Measurements from ENCODE around the gene CLDN20. TPM values are rescaled to one million over a fixed set of nuclear protein-coding genes. Genes with fewer than 3 reads are reported as not detected.
A peak's percentile ranks its signal among the peaks of the same experiment; 100 is the strongest.

The CLDN20 gene
- total and polyA plus RNA-seq, 10 of the 15 experiments (the other 5 are each of a cell fraction or from before 2014, with no cell fraction given), result 0.13 to 0.23 TPM; not detected in 8

GRCh38 chr6:155314092-155314772, 50.4 kb downstream of the CLDN20 start, which contains the start of gene TFB1M (continued):
- TF ChIP-seq, protein P1, sequence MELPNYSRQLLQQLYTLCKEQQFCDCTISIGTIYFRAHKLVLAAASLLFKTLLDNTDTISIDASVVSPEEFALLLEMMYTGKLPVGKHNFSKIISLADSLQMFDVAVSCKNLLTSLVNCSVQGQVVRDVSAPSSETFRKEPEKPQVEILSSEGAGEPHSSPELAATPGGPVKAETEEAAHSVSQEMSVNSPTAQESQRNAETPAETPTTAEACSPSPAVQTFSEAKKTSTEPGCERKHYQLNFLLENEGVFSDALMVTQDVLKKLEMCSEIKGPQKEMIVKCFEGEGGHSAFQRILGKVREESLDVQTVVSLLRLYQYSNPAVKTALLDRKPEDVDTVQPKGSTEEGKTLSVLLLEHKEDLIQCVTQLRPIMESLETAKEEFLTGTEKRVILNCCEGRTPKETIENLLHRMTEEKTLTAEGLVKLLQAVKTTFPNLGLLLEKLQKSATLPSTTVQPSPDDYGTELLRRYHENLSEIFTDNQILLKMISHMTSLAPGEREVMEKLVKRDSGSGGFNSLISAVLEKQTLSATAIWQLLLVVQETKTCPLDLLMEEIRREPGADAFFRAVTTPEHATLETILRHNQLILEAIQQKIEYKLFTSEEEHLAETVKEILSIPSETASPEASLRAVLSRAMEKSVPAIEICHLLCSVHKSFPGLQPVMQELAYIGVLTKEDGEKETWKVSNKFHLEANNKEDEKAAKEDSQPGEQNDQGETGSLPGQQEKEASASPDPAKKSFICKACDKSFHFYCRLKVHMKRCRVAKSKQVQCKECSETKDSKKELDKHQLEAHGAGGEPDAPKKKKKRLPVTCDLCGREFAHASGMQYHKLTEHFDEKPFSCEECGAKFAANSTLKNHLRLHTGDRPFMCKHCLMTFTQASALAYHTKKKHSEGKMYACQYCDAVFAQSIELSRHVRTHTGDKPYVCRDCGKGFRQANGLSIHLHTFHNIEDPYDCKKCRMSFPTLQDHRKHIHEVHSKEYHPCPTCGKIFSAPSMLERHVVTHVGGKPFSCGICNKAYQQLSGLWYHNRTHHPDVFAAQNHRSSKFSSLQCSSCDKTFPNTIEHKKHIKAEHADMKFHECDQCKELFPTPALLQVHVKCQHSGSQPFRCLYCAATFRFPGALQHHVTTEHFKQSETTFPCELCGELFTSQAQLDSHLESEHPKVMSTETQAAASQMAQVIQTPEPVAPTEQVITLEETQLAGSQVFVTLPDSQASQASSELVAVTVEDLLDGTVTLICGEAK (IDR thresholded peaks at IDR 0.05; ENCODE audit: borderline replicate concordance), result peak; percentile 87; the same call in 1 of the 2 replicates
- peak; percentile 80; the same call in 1 of the 2 replicates for TF ChIP-seq SMAD5 (IDR thresholded peaks at IDR 0.05; ENCODE audit: low read depth)
- no peak for TF ChIP-seq ZBTB33 (IDR thresholded peaks at IDR 0.05)
- peak; percentile 83; the same call in 1 of the 2 replicates for TF ChIP-seq CREB1 (IDR thresholded peaks at IDR 0.05; ENCODE audit: low read depth)
- TF ChIP-seq, protein P2, sequence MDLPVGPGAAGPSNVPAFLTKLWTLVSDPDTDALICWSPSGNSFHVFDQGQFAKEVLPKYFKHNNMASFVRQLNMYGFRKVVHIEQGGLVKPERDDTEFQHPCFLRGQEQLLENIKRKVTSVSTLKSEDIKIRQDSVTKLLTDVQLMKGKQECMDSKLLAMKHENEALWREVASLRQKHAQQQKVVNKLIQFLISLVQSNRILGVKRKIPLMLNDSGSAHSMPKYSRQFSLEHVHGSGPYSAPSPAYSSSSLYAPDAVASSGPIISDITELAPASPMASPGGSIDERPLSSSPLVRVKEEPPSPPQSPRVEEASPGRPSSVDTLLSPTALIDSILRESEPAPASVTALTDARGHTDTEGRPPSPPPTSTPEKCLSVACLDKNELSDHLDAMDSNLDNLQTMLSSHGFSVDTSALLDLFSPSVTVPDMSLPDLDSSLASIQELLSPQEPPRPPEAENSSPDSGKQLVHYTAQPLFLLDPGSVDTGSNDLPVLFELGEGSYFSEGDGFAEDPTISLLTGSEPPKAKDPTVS (IDR thresholded peaks at IDR 0.05; ENCODE audit: low read depth, low read length), result no peak
- no peak for TF ChIP-seq HCFC1 (IDR thresholded peaks at IDR 0.05; ENCODE audit: low read length)
- TF ChIP-seq SMARCA5 (IDR thresholded peaks at IDR 0.05), result no peak
- TF ChIP-seq GATAD2B (conservative IDR thresholded peaks at IDR 0.05; ENCODE audit: low read depth), result peak; percentile 76
- TF ChIP-seq HDAC6 (IDR thresholded peaks at IDR 0.05; ENCODE audit: unreplicated experiment), result no peak
- no peak for TF ChIP-seq EZH2 (IDR thresholded peaks at IDR 0.05; ENCODE audit: borderline replicate concordance, control insufficient read depth, low read depth, low read length)
- TF ChIP-seq SUZ12 (IDR thresholded peaks at IDR 0.05; ENCODE audit: unreplicated experiment), result no peak
- peak; percentile 53 for TF ChIP-seq NRF1 (conservative IDR thresholded peaks at IDR 0.05; ENCODE audit: low read depth, low read length)
- no peak; the same call in 1 of the 2 replicates for TF ChIP-seq ZNF217 (IDR thresholded peaks at IDR 0.05)
- peak; percentile 94 for TF ChIP-seq HDGF (IDR thresholded peaks at IDR 0.05)
- 0 out of 3 replicates have a peak, but pooled peaks of 1 of the 2 experiments have one; percentile 25 for TF ChIP-seq EGR1 (IDR thresholded peaks at IDR 0.05; ENCODE audit: borderline replicate concordance in 1 of 2, low read depth in 2 of 2, low read length in 2 of 2)
- peak; percentile 94 for TF ChIP-seq ZNF207 (IDR thresholded peaks at IDR 0.05; ENCODE audit: borderline replicate concordance)
- TF ChIP-seq POLR2AphosphoS2 (IDR thresholded peaks at IDR 0.05; ENCODE audit: low read depth, low read length), result peak; percentile 44; the same call in 1 of the 2 replicates
- TF ChIP-seq, protein P3, sequence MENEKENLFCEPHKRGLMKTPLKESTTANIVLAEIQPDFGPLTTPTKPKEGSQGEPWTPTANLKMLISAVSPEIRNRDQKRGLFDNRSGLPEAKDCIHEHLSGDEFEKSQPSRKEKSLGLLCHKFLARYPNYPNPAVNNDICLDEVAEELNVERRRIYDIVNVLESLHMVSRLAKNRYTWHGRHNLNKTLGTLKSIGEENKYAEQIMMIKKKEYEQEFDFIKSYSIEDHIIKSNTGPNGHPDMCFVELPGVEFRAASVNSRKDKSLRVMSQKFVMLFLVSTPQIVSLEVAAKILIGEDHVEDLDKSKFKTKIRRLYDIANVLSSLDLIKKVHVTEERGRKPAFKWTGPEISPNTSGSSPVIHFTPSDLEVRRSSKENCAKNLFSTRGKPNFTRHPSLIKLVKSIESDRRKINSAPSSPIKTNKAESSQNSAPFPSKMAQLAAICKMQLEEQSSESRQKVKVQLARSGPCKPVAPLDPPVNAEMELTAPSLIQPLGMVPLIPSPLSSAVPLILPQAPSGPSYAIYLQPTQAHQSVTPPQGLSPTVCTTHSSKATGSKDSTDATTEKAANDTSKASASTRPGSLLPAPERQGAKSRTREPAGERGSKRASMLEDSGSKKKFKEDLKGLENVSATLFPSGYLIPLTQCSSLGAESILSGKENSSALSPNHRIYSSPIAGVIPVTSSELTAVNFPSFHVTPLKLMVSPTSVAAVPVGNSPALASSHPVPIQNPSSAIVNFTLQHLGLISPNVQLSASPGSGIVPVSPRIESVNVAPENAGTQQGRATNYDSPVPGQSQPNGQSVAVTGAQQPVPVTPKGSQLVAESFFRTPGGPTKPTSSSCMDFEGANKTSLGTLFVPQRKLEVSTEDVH (IDR thresholded peaks at IDR 0.05; ENCODE audit: low read depth, partially characterized antibody), result no peak
- peak; percentile 90 for TF ChIP-seq YY1 (IDR thresholded peaks at IDR 0.05; ENCODE audit: low read depth, low read length)
- TF ChIP-seq NR2F1 (conservative IDR thresholded peaks at IDR 0.05), result 0 out of 2 replicates have a peak, but pooled peaks have one; percentile 16

Measured in GM12878 (cell line).